SK-N-SH (cell line): ENCODE results near the gene PRAMEF11. TPM values are rescaled to one million over a fixed set of nuclear protein-coding genes. Genes with fewer than 3 reads are reported as not detected.

Source experiments
- CTCF ChIA-PET: fragments of 300-600, 350-600 bp; formaldehyde crosslinking; extraction: SDS; loops from one replicate; lab custom pipeline; 2021; lab: Yijun Ruan, JAX
- POLR2A ChIA-PET: fragments of 350-600 bp; sonication (Branson Sonifier 250); formaldehyde crosslinking; extraction: SDS; loops from one replicate; lab custom pipeline; 2020; ENCODE audit warnings: antibody characterized with exemption, inconsistent platforms; lab: Yijun Ruan, JAX
- DNase-seq: peaks from one replicate; pipeline ENCODE4 v3.0.0; 2012
- H2AFZ ChIP-seq: fragments of 200-600 bp; sonication (generic); 2 replicates; pipeline ENCODE4 v1.8.1; 2016; ENCODE audit warnings: antibody characterized with exemption, mild to moderate bottlenecking, low read depth
- H3F3A ChIP-seq: fragments of 200-600 bp; sonication (generic); replicated peaks from 2 replicates; pipeline ENCODE3; 2016; ENCODE audit warnings: antibody characterized with exemption, mild to moderate bottlenecking; ENCODE audit not compliant: insufficient read depth
- H3K27ac ChIP-seq, 2 experiments: fragments of 200-500 bp in 1 of 2; fragments of 200-600 bp in 1 of 2; sonication (Bioruptor generic) in 1 of 2; sonication (generic), shearing (Covaris generic) in 1 of 2; 2 replicates each; pipeline versions ENCODE4 v1.5.1 to v1.6.1; 2014 to 2016; ENCODE audit warnings: low read depth in 2 of 2, inconsistent platforms in 1 of 2, low read length in 1 of 2, mild to moderate bottlenecking in 1 of 2, mixed read lengths in 1 of 2
- H3K27me3 ChIP-seq: fragments of 200-600 bp; sonication (generic), shearing (Covaris generic); 2 replicates; pipeline ENCODE4 v1.6.1; 2016; ENCODE audit warnings: mixed run types; ENCODE audit not compliant: insufficient read depth
- H3K36me3 ChIP-seq, 2 experiments: fragments of 200-500 bp in 1 of 2; fragments of 200-600 bp in 1 of 2; sonication (Bioruptor generic) in 1 of 2; sonication (generic) in 1 of 2; replicated peaks in 1 of 2; 2 replicates each; pipeline versions ENCODE3 to v1.5.1; 2014 to 2016; ENCODE audit warnings: low read length in 1 of 2, mild to moderate bottlenecking in 1 of 2; ENCODE audit not compliant: insufficient read depth in 2 of 2, control insufficient read depth in 1 of 2
- H3K4me1 ChIP-seq, 2 experiments: fragments of 200-500 bp in 1 of 2; fragments of 200-600 bp in 1 of 2; sonication (Bioruptor generic) in 1 of 2; sonication (generic), shearing (Covaris generic) in 1 of 2; 2 replicates each; pipeline versions ENCODE4 v1.5.1 to v1.6.1; 2014 to 2016; ENCODE audit warnings: low read depth in 1 of 2, low read length in 1 of 2, mixed run types in 1 of 2; ENCODE audit not compliant: insufficient read depth in 2 of 2, control insufficient read depth in 1 of 2
- H3K4me2 ChIP-seq: fragments of 200-600 bp; sonication (generic), shearing (Covaris generic); 2 replicates; pipeline ENCODE4 v1.6.1; 2017; ENCODE audit warnings: mixed run types
- H3K4me3 ChIP-seq, 2 experiments: fragments of 200-500 bp in 1 of 2; fragments of 200-600 bp in 1 of 2; sonication (Bioruptor generic) in 1 of 2; sonication (generic), shearing (Covaris generic) in 1 of 2; 2 replicates each; pipeline versions ENCODE4 v1.5.1 to v1.8.1; 2014 to 2016; ENCODE audit warnings: low read depth in 2 of 2, inconsistent platforms in 1 of 2, low read length in 1 of 2, mild to moderate bottlenecking in 1 of 2, mixed read lengths in 1 of 2, moderate library complexity in 1 of 2
- H3K79me2 ChIP-seq: fragments of 200-600 bp; sonication (generic); 2 replicates; pipeline ENCODE4 v1.8.1; 2017; ENCODE audit warnings: mild to moderate bottlenecking; ENCODE audit not compliant: insufficient read depth
- H3K9ac ChIP-seq: fragments of 200-600 bp; sonication (generic); 2 replicates; pipeline ENCODE4 v1.6.1; 2017; ENCODE audit warnings: mixed run types
- H3K9me2 ChIP-seq: fragments of 200-600 bp; sonication (generic); 2 replicates; pipeline ENCODE4 v1.6.1; 2017; ENCODE audit warnings: mixed run types
- H3K9me3 ChIP-seq: fragments of 200-600 bp; sonication (generic); 2 replicates; pipeline ENCODE4 v1.6.1; 2017; ENCODE audit warnings: mixed run types, mild to moderate bottlenecking, moderate library complexity
- H4K20me1 ChIP-seq: fragments of 200-600 bp; sonication (generic); 2 replicates; pipeline ENCODE4 v1.6.1; 2017; ENCODE audit warnings: mild to moderate bottlenecking, mixed run types; ENCODE audit not compliant: insufficient read depth
- ELF1 ChIP-seq: IDR thresholded peaks from 2 replicates; pipeline ENCODE4 v1.4.0; 2012
- EP300 ChIP-seq, 2 experiments: IDR thresholded peaks; 2 replicates each; pipeline versions ENCODE4 v1.4.0 to v1.6.1; 2012; ENCODE audit warnings: borderline replicate concordance in 1 of 2, low read depth in 1 of 2, low read length in 1 of 2
- EZH2phosphoT487 ChIP-seq: fragments of 200-600 bp; sonication (generic); IDR thresholded peaks from 2 replicates; pipeline ENCODE4 v1.6.1; 2017; ENCODE audit warnings: low read depth, mixed run types, mild to moderate bottlenecking, antibody characterized with exemption, moderate library complexity, borderline replicate concordance
- FOXJ3 ChIP-seq: sonication (generic); formaldehyde crosslinking; IDR thresholded peaks from 2 replicates; pipeline ENCODE4 v1.5.1; 2020; ENCODE audit warnings: mild to moderate bottlenecking, missing genetic modification reagents
- IRF3 ChIP-seq: fragments of 150-350 bp; IDR thresholded peaks from 2 replicates; pipeline ENCODE4 v1.6.1; 2016; ENCODE audit warnings: mild to moderate bottlenecking, low read depth, low read length
- MAX ChIP-seq: IDR thresholded peaks from 2 replicates; pipeline ENCODE4 v1.4.0; 2012; ENCODE audit warnings: low read depth
- MEF2A ChIP-seq: IDR thresholded peaks from 2 replicates; pipeline ENCODE4 v1.4.0; 2012; ENCODE audit warnings: low read depth, borderline replicate concordance
- NRF1 ChIP-seq: IDR thresholded peaks from 2 replicates; pipeline ENCODE4 v1.6.1; 2012; ENCODE audit warnings: low read depth, mild to moderate bottlenecking, low read length
- RXRA ChIP-seq: IDR thresholded peaks from 2 replicates; pipeline ENCODE4 v1.4.0; 2012; ENCODE audit warnings: low read depth, mild to moderate bottlenecking, borderline replicate concordance
- SMC3 ChIP-seq: IDR thresholded peaks from 2 replicates; pipeline ENCODE4 v1.6.1; 2012; ENCODE audit warnings: low read depth, low read length, improper control_type of control experiment
- TCF12 ChIP-seq: IDR thresholded peaks from 2 replicates; pipeline ENCODE4 v1.4.0; 2012
- TEAD4 ChIP-seq: IDR thresholded peaks from 2 replicates; pipeline ENCODE4 v1.4.0; 2012; ENCODE audit warnings: mild to moderate bottlenecking, borderline replicate concordance; ENCODE audit not compliant: insufficient read depth
- USF1 ChIP-seq: IDR thresholded peaks from 2 replicates; pipeline ENCODE4 v1.4.0; 2012; ENCODE audit warnings: low read depth, borderline replicate concordance
- ZBTB33 ChIP-seq: IDR thresholded peaks from 2 replicates; pipeline ENCODE4 v1.4.0; 2012; ENCODE audit warnings: low read depth, borderline replicate concordance
- WGBS: methylation state at CpG from one replicate; pipeline ENCODE4 v1.1.6; 2017; ENCODE audit warnings: low lambda C conversion rate; 5-methylcytosine and 5-hydroxymethylcytosine counted together
- polyA plus RNA-seq, 3 experiments: library from polyadenylated mRNA; depleted of rRNA; stranded (reverse); fragments of >200 nt; gene quantifications; 2 replicates each; pipeline ENCODE4 v1.2.3, GENCODE V29; 2012

The PRAMEF11 gene
- polyA plus RNA-seq, 1 of the 3 experiments (the other 2 are of a cell fraction): not detected

- Histone ChIP-seq H3K27ac (no peak overlapping the region), H3K4me1 (no peaks in the 10 kb centered on the region), H3K9ac (no peak overlapping the region), H3K4me2 (no peak overlapping the region), H3K27me3 (peaks cover 7% of the 10 kb centered on the region; the same call in 1 of the 2 replicates), H3K9me2 (no peaks in the 10 kb centered on the region), H4K20me1 (no peaks in the 10 kb centered on the region), H3K79me2 (no peaks in the 10 kb centered on the region), H2AFZ (no peak overlapping the region), H3K4me3 (no peak overlapping the region), H3K36me3 (no peaks in the 10 kb centered on the region), H3F3A (no peaks in the 10 kb centered on the region), H3K9me3 (no peaks in the 10 kb centered on the region)
- POLR2A ChIA-PET: no interaction called here
- 25% methylated on average over 4 of the region's 4 CpGs for WGBS
- DNase-seq: no peak
- CTCF ChIA-PET: no interaction called here
- TF ChIP-seq RXRA: no peak
- TF ChIP-seq MEF2A: no peak
- TF ChIP-seq EZH2phosphoT487: no peak
- no peak for TF ChIP-seq USF1
- TF ChIP-seq MAX: no peak
- TF ChIP-seq SMC3: no peak
- TF ChIP-seq IRF3: no peak
- TF ChIP-seq TCF12: no peak
- TF ChIP-seq TEAD4: no peak
- no peak for TF ChIP-seq EP300 (IDR thresholded peaks at IDR 0.05; ENCODE audit: borderline replicate concordance in 1 of 2, low read depth in 1 of 2, low read length in 1 of 2)
- no peak for TF ChIP-seq FOXJ3
Measured at GRCh38 chr1:12778061-12778460, 53.1 kb downstream of the PRAMEF11 start.

- 11% methylated on average over 8 of the region's 15 CpGs for WGBS
Measured at GRCh38 chr1:12776801-12777557, 54.2 kb downstream of the PRAMEF11 start.

More at GRCh38 chr1:12776801-12777557, 54.2 kb downstream of the PRAMEF11 start:
- no peak overlapping the region for H3K4me2 ChIP-seq
- H3K9me2 ChIP-seq: no peaks in the 10 kb centered on the region
- H3K4me3 ChIP-seq: no peak overlapping the region
- no peaks in the 10 kb centered on the region for H3K36me3 ChIP-seq
- ChIA-PET CTCF (interaction anchor here (0.5 to 0.8 kb wide), 2 partner anchors 118 to 119 kb away, joined by 3 read pairs; no protein-coding TSS in a partner anchor), POLR2A (no interaction called here)
- DNase-seq: no peak
- no peaks in the 10 kb centered on the region for H3F3A ChIP-seq
- H3K4me1 ChIP-seq: no peaks in the 10 kb centered on the region
- H3K27ac ChIP-seq: no peak overlapping the region
- no peak overlapping the region for H2AFZ ChIP-seq
- no peaks in the 10 kb centered on the region for H4K20me1 ChIP-seq
- no peaks in the 10 kb centered on the region for H3K9me3 ChIP-seq
- TF ChIP-seq ELF1 (no peak), NRF1 (no peak), FOXJ3 (no peak), ZBTB33 (no peak), EP300 (IDR thresholded peaks at IDR 0.05; ENCODE audit: borderline replicate concordance in 1 of 2, low read depth in 1 of 2, low read length in 1 of 2) (no peak), TCF12 (no peak), EZH2phosphoT487 (no peak)
- TF ChIP-seq, all 33 proteins: peak for 0
- Histone ChIP-seq H3K9ac (no peak overlapping the region), H3K27me3 (peaks cover 7% of the 10 kb centered on the region; the same call in 1 of the 2 replicates), H3K79me2 (no peaks in the 10 kb centered on the region)
